AG10803 (cell line): ENCODE data around the gene NRGN.

Experiments
- DNase-seq: peaks from one replicate; pipeline ENCODE4 v3.0.0; 2010; ENCODE audit warnings: low read depth
- H3K4me3 ChIP-seq: 2 replicates; pipeline ENCODE4 v1.5.1; 2011; ENCODE audit warnings: mild to moderate bottlenecking, low read length, control low read depth
- TF ChIP-seq, protein P1 (sequence below): conservative IDR thresholded peaks from 2 replicates; pipeline ENCODE4 v1.5.1; 2011; ENCODE audit warnings: mild to moderate bottlenecking, low read length, control low read depth, inconsistent platforms

NRGN gene

GRCh38 chr11:124740277-124740882 is 638 bp downstream of the NRGN start:
- TF ChIP-seq, protein P1, sequence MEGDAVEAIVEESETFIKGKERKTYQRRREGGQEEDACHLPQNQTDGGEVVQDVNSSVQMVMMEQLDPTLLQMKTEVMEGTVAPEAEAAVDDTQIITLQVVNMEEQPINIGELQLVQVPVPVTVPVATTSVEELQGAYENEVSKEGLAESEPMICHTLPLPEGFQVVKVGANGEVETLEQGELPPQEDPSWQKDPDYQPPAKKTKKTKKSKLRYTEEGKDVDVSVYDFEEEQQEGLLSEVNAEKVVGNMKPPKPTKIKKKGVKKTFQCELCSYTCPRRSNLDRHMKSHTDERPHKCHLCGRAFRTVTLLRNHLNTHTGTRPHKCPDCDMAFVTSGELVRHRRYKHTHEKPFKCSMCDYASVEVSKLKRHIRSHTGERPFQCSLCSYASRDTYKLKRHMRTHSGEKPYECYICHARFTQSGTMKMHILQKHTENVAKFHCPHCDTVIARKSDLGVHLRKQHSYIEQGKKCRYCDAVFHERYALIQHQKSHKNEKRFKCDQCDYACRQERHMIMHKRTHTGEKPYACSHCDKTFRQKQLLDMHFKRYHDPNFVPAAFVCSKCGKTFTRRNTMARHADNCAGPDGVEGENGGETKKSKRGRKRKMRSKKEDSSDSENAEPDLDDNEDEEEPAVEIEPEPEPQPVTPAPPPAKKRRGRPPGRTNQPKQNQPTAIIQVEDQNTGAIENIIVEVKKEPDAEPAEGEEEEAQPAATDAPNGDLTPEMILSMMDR, result peak; percentile 35
- peak overlapping the region; percentile 52 for H3K4me3 ChIP-seq
- DNase-seq, result no peak

- TF ChIP-seq, protein P1, result no peak
- no peak overlapping the region for H3K4me3 ChIP-seq
- no peak for DNase-seq
Measured at GRCh38 chr11:124742555-124742954, 2.8 kb downstream of the NRGN start.

DNA sequence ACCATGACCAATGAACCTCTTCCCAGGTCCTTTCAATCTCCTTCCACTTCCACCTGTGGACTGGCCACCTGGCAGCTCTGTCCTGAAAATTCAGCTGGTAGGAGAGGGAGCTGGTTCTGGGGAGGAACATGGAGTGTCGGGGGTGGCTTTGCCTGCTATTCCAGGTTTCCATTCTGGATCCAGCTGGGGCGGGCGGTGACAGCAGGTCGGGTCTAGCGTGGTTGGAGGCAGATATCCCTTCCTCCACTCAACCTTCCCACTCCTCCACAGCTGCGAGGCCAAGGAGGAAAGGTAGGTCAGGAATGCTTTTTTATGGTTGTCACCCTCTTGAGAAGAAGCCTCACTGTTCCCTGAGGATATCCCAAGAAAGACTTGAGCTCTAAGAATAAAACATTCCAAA is 3.3 kb downstream of the NRGN start:
- TF ChIP-seq, protein P1, result no peak
- DNase-seq, result no peak
- no peak overlapping the region for H3K4me3 ChIP-seq

GRCh38 chr11:124745270-124745834 is 5.6 kb downstream of the NRGN start:
- TF ChIP-seq, protein P1, result no peak
- H3K4me3 ChIP-seq, result no peak overlapping the region
- DNase-seq, result no peak

GRCh38 chr11:124745835-124746620 is 6.3 kb downstream of the NRGN start:
- TF ChIP-seq, protein P1, result peak; percentile 24
- DNase-seq, result no peak
- H3K4me3 ChIP-seq, result peak overlapping the region; percentile 81

DNA sequence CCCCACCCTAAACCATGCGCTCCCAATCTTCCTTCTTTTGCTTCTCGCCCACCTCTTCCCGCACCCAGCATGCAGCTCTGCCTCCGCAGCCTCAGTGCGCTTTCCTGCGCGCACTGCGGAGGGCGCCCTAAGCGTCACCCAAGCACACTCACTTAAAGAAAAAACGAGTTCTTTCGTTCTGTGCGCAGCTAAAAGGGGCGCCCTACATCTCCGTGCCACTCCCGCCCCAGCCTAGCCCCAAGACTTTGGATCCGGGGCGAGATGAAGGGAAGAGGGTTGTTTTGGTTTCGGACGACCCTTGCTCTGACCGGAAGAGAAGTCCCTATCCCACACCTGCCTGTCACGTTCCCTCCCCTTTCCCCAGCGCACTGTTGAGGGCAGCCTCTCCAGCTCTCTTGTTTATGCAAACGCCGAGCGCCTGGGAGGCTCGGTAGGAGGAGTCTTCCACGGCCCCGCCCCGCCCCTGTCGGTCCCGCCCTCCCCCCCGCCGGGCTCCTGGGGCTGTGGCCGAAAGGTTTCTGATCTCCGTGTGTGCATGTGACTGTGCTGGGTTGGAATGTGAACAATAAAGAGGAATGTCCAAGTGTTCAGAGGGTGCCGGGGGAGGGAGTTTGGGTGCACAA is 7.0 kb downstream of the NRGN start:
- DNase-seq, result peak; percentile 69
- TF ChIP-seq, protein P1, result peak; percentile 63
- peak overlapping the region; percentile 81 for H3K4me3 ChIP-seq
